ENCODE results near the gene CREB1. TPM values are rescaled to one million over a fixed set of nuclear protein-coding genes. Genes with fewer than 3 reads are reported as not detected.

CREB1 gene
- total and polyA plus RNA-seq, 11 donors, result 4.3 to 58.9 (median 48.9) TPM

GRCh38 chr2:207503234-207503633 is 26.5 kb upstream of the CREB1 start:
- DNase-seq (peak; percentile 45 to 76 (median 59)), ATAC-seq (peak; percentile 55 to 68 (median 62))
- no peak overlapping the region for H3K4me3 ChIP-seq
- H3K27me3 ChIP-seq, result no peaks in the 10 kb centered on the region
- 22 to 25% (median 24%) methylated on average over 5 of the region's 5 CpGs for WGBS, 4 donors
- TF ChIP-seq POLR2A (IDR thresholded peaks at IDR 0.05) (no peak), CTCF (IDR thresholded peaks at IDR 0.05) (no peak)
- H3K27ac ChIP-seq, result peak overlapping the region; percentile 21 to 88 (median 71)
- peaks cover 0 to 79% (median 45%) of the 10 kb centered on the region in 12 donors for H3K4me1 ChIP-seq
- no peaks in the 10 kb centered on the region for H3K36me3 ChIP-seq
- no peaks in the 10 kb centered on the region for H3K9me3 ChIP-seq
- intact Hi-C loops (cut with DNase I), result no loop called here

GRCh38 chr2:207504513-207505170 is 25.1 kb upstream of the CREB1 start:
- DNase-seq (peak in 4 of 5 donors; percentile 29 to 62 (median 42)), ATAC-seq (peak in 3 of 4 donors; percentile 21 to 48 (median 38))
- H3K27me3 ChIP-seq, result no peaks in the 10 kb centered on the region
- no peaks in the 10 kb centered on the region for H3K9me3 ChIP-seq
- 32 to 43% (median 34%) methylated on average over 11 of the region's 11 CpGs for WGBS, 4 donors
- intact Hi-C loops (cut with DNase I), result loop anchor here in 1 of 10 donors (2.0 kb wide), 1 partner anchor 24 kb away; the partner anchor contains the start of gene CREB1
- H3K4me3 ChIP-seq, result peak overlapping the region in 2 of 12 donors; percentile 23 to 28
- peak overlapping the region; percentile 36 to 88 (median 71) for H3K27ac ChIP-seq
- peak in 2 of 12 donors; percentile 25 for TF ChIP-seq CTCF (IDR thresholded peaks at IDR 0.05)
- TF ChIP-seq POLR2A (IDR thresholded peaks at IDR 0.05), result no peak
- no peaks in the 10 kb centered on the region for H3K36me3 ChIP-seq
- peaks cover 0 to 65% (median 34%) of the 10 kb centered on the region in 12 donors for H3K4me1 ChIP-seq

GRCh38 chr2:207505171-207505570 is 24.6 kb upstream of the CREB1 start:
- Histone ChIP-seq H3K9me3 (no peaks in the 10 kb centered on the region), H3K27ac (peak overlapping the region in 11 of 12 donors; percentile 46 to 88 (median 71)), H3K4me1 (peaks cover 0 to 61% (median 33%) of the 10 kb centered on the region in 12 donors), H3K36me3 (no peaks in the 10 kb centered on the region), H3K27me3 (no peaks in the 10 kb centered on the region), H3K4me3 (peak overlapping the region in 2 of 12 donors; percentile 23 to 28)
- ATAC-seq (no peak), DNase-seq (no peak)
- WGBS, 4 donors, result 50 to 67% (median 60%) methylated on average over 3 of the region's 3 CpGs
- intact Hi-C loops (cut with DNase I), result loop anchor here in 1 of 10 donors (2.0 kb wide), 1 partner anchor 24 kb away; the partner anchor contains the start of gene CREB1
- TF ChIP-seq POLR2A (IDR thresholded peaks at IDR 0.05) (no peak), CTCF (IDR thresholded peaks at IDR 0.05) (no peak)

GRCh38 chr2:207505728-207506127 is 24.0 kb upstream of the CREB1 start:
- intact Hi-C loops (cut with DNase I), result loop anchor here in 1 of 10 donors (2.0 kb wide), 1 partner anchor 23 kb away; the partner anchor contains the start of gene CREB1
- 29 to 48% (median 42%) methylated on average over 1 of the region's 1 CpG for WGBS, 4 donors
- no peak for ATAC-seq

More at GRCh38 chr2:207505728-207506127, 24.0 kb upstream of the CREB1 start:
- peaks cover 0 to 55% (median 33%) of the 10 kb centered on the region in 12 donors for H3K4me1 ChIP-seq
- no peaks in the 10 kb centered on the region for H3K9me3 ChIP-seq
- no peaks in the 10 kb centered on the region for H3K27me3 ChIP-seq
- peak overlapping the region in 6 of 12 donors; percentile 46 to 88 (median 72) for H3K27ac ChIP-seq
- TF ChIP-seq CTCF (IDR thresholded peaks at IDR 0.05) (no peak), POLR2A (IDR thresholded peaks at IDR 0.05) (no peak)
- H3K4me3 ChIP-seq, result no peak overlapping the region
- DNase-seq, result no peak
- no peaks in the 10 kb centered on the region for H3K36me3 ChIP-seq

Measured in heart left ventricle (tissue), 16 donors.